GM19240 (cell line): Measurements from ENCODE around the gene TM4SF1.
"Not testable (repeated sequence)": the region's sequence is repeated elsewhere in the genome, so short reads cannot be mapped to it uniquely, and the experiment has no call there.

Experiments
- DNase-seq: peaks from one replicate; pipeline ENCODE4 v3.0.0; 2011; ENCODE audit warnings: low spot score; ENCODE audit not compliant: insufficient read length

Gene TM4SF1

GRCh38 chr3:149343951-149344350 lies 33.5 kb downstream of the TM4SF1 start:
- DNase-seq = no peak

- no peak for DNase-seq
Observed at GRCh38 chr3:149342413-149343380, 34.8 kb downstream of the TM4SF1 start.

GRCh38 chr3:149340310-149340933 lies 37.0 kb downstream of the TM4SF1 start:
- no peak for DNase-seq

- DNase-seq = no peak
Observed at GRCh38 chr3:149339931-149340309, 37.5 kb downstream of the TM4SF1 start.

GRCh38 chr3:149337486-149337885 lies 40.0 kb downstream of the TM4SF1 start:
- not testable (repeated sequence) for DNase-seq

- DNase-seq = no peak
Observed at GRCh38 chr3:149336925-149337324, 40.5 kb downstream of the TM4SF1 start.

GRCh38 chr3:149333176-149333859 lies 44.1 kb downstream of the TM4SF1 start, which contains the start of gene TM4SF18:
TM4SF18 (minus strand) TSS chr3:149333636; CDS start chr3:149333382, 254 bp downstream.
- no peak for DNase-seq

GRCh38 chr3:149332771-149333170 lies 44.7 kb downstream of the TM4SF1 start:
- DNase-seq = no peak

GRCh38 chr3:149332227-149332765 lies 45.2 kb downstream of the TM4SF1 start:
- no peak for DNase-seq

- DNase-seq = no peak
Observed at GRCh38 chr3:149331396-149331795, 46.1 kb downstream of the TM4SF1 start.

- no peak for DNase-seq
Observed at GRCh38 chr3:149330609-149331331, 46.7 kb downstream of the TM4SF1 start.

GRCh38 chr3:149327156-149327555 lies 50.3 kb downstream of the TM4SF1 start:
- no peak for DNase-seq

- DNase-seq = no peak
Observed at GRCh38 chr3:149325581-149325980, 51.9 kb downstream of the TM4SF1 start.

GRCh38 chr3:149324332-149324731 lies 53.1 kb downstream of the TM4SF1 start:
- no peak for DNase-seq

GRCh38 chr3:149321640-149322039 lies 55.8 kb downstream of the TM4SF1 start:
- no peak for DNase-seq

GRCh38 chr3:149321136-149321535 lies 56.3 kb downstream of the TM4SF1 start:
- DNase-seq = no peak

GRCh38 chr3:149319750-149320149 lies 57.7 kb downstream of the TM4SF1 start:
- DNase-seq = no peak
